HG03159 (cell line): Measurements from ENCODE around the gene OGG1.
"Not testable (repeated sequence)": the region's sequence is repeated elsewhere in the genome, so short reads cannot be mapped to it uniquely, and the experiment has no call there.

Source experiments
- ATAC-seq: cut with Tn5 transposase; IDR thresholded peaks from one replicate; pipeline ENCODE4 v1.9.1; 2021; ENCODE audit warnings: mild to moderate bottlenecking, moderate library complexity; ENCODE audit not compliant: unreplicated experiment

Gene OGG1

GRCh38 chr3:9760779-9761505 lies 11.2 kb downstream of the OGG1 start:
- ATAC-seq, result no peak

DNA sequence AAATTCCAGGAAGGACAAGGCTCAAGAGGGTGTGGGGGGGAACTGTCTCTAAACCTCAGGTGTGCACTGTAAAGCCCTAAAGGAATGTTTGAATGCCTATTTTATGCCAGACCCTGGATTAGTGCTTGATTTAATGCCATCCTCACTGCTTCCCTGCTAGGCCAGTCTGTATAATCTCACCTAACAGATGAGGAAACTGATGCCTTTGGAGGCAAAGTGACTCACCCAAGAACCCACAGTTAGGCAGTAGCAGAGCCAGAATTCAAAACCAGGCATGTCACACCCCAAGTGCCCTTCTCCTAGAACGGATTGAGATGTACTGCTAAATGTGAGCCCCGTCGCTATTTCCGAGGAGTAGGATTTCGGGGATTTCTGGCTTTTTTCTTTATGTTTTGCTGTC lies 12.2 kb downstream of the OGG1 start:
- ATAC-seq, result no peak

DNA sequence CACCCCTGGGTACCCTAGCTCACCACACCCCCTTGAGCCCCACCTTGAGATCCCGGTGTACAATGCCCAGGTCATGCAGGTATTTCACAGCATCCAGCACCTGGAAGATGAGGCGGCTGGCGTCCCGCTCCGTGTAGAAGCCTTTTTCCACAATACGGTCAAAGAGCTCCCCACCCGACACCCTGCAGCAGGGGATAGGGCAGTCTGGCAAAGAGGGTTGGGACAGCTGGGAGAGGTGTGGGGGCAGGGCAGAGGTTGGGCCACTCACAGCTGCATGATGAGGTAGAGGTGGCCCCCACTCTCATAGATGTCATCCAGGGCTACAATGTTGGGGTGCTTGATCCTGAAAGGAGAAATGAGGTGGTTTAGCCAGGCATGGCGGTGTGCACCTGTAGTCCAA lies 13.1 kb downstream of the OGG1 start:
- no peak for ATAC-seq

GRCh38 chr3:9765865-9766264 lies 16.1 kb downstream of the OGG1 start:
- ATAC-seq, result no peak

DNA sequence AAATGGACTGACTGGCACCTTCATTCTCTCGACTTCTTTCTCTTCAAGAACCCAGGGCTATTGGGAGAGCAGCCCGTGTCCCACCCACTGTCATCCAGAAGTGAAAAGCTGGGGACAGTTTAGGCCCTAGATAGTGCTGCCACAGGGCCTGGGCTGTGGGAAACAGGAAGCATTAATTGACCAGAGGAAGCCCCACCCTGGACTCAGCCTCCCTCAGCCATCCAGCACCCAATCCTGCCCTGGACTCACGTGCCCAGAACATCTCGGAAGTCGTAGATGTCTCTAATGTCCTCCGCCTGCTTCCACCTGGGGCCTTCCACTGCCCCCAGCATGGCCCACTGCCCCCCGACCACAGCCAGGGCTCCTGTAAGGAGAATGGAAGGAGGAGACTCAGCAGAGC lies 17.7 kb downstream of the OGG1 start:
- no peak for ATAC-seq

GRCh38 chr3:9768141-9768775 lies 18.5 kb downstream of the OGG1 start:
- ATAC-seq, result no peak

DNA sequence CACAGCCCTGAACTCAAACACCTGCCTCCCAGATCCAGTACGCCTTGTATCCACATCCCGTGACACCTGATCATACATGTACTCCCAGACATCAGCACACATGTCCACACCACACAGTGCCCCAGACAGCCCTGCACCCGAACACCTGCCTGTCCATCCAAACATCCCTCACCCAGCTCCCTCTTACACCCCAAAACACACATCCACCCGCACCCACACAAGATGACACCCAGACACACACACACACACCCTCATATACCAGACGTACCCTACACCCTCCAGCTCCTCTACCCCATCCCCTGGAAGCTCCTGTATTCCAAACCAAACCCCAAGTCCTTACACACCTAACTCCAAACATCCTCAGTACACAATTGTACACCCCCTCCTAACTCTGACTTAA lies 19.3 kb downstream of the OGG1 start:
- ATAC-seq, result no peak

- ATAC-seq, result no peak
Observed at GRCh38 chr3:9769426-9770275, 19.9 kb downstream of the OGG1 start, which contains the start of gene CAMK1. Gene CAMK1, minus strand, starts transcription at chr3:9769947. Its CDS starts 2,198 bp downstream, at chr3:9767749.

GRCh38 chr3:9770276-9770812 lies 20.6 kb downstream of the OGG1 start:
- ATAC-seq, result no peak

DNA sequence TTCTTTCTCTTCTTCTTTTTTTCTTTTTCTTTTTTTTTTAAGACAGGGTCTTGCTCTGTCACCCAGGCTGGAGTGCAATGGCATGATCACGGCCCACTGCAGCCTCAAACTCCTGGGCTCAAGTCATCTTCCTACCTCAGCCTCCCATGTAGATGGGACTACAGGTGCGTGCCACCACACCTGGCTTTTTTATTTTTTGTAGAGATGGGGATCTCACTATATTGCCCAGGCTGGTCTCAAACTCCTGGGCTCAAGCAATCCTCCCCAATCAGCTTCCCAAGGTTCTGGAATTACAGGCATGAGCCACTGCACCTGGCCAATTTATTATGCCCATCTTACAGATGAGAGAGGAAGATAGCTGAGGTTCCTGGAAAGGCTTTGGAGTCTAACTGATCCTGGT lies 21.3 kb downstream of the OGG1 start:
- ATAC-seq, result not testable (repeated sequence)

GRCh38 chr3:9776896-9777693 lies 27.3 kb downstream of the OGG1 start:
- no peak for ATAC-seq

DNA sequence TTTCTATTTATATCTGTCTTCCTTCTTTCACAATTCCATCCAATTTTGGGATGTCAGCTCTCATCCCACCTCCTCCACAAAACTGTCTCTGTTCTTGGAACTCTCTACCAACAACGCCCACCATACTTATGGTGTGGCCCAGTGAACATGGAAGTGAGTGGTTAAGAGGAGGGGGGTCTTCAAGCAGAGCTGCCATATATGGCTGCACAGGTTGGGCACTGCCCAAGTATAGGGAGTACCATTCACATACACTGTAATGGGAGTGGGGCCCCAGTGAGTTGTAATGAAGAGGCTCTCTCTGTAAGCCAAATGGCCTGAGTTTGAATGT lies 27.9 kb downstream of the OGG1 start:
- ATAC-seq, result no peak

- no peak for ATAC-seq
Observed at GRCh38 chr3:9778143-9779074, 28.7 kb downstream of the OGG1 start.

DNA sequence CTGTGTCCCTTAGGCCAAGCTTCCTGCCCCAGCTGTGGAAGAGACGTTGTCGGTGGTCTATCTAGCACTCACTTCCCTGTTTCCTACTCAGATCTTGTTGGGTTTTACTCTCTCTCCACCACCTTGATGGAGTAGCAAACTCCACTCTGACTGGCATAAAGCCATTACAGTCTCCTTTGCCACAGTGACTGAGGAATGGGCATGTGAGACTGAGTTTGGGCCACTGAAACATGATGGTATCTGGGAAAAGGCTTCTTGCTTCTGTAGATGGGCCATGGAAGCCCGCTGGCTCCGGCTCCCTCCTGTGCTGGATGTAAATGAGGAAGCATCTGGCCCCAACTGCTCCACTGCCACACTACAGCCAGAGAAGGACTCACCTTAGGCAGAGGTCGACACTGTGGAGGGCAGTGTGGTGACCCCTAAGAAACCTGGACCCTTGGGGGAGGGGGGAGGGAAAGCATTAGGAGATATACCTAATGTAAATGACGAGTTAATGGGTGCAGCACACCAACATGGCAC lies 29.4 kb downstream of the OGG1 start:
- no peak for ATAC-seq

GRCh38 chr3:9779721-9780457 lies 30.1 kb downstream of the OGG1 start:
- peak; percentile 63 for ATAC-seq

GRCh38 chr3:9780458-9780812 lies 30.7 kb downstream of the OGG1 start:
- no peak for ATAC-seq

DNA sequence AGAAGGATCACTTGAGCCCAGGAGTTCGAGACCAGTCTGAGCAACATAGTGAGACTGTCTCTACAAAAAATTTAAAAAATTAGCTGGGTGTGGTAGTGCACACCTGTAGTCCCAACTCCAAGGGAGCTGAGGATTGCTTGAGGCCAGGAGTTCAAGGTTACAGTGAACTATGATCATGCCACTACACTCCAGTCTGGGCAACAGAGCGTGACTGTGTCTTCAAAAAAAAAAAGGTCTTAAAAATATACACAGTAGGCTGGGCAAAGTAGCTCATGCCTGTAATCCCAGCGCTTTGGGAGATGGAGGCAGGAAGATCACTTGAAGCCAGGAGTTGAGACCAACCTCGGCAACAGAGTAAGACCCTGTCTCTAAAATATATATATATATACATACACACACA lies 31.2 kb downstream of the OGG1 start:
- ATAC-seq, result no peak

DNA sequence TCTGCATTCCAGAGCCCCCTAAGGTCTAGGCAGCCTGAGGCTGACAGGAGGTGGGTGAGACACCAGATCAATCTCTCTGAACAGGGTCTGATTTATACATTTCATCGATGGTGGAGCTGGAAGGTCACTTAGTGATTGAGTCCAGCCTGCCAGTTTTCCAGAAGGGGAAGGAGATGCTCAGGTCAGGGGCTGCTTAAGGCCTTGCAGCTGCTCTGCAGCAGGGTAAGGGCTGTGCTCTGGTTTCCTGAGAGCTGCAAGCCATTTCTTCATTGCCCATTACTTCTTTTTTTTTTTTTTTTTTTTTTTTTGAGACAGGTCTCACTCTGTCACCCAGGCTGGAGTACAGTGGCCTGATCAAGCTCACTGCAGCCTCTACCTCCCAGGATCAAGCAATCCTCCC lies 31.8 kb downstream of the OGG1 start:
- ATAC-seq, result no peak
